Stimulated activated naive CD8-positive, alpha-beta T cell treated with anti-CD3 and anti-CD28 coated beads, Interleukin-15, Interleukin-2, amounts not matched to agents 100 U/mL and 50 U/mL, for 24 hours (primary cell): ENCODE measurements around the gene TTBK2.

Source experiments
- ATAC-seq: fragments of 150-1000 bp; cut with Tn5 transposase; one replicate; pipeline ENCODE4 v1.10.0; 2021
- DNase-seq: peaks from one replicate; pipeline ENCODE4 v3.0.0; 2021

Gene TTBK2

GRCh38 chr15:42692997-42693396, 227.6 kb downstream of the TTBK2 start:
- no peak for ATAC-seq
- DNase-seq, result no peak

GRCh38 chr15:42692536-42692935, 228.0 kb downstream of the TTBK2 start:
- DNase-seq, result no peak
- ATAC-seq, result no peak

- ATAC-seq (no peak), DNase-seq (no peak)
Observed at GRCh38 chr15:42691770-42692169, 228.8 kb downstream of the TTBK2 start.

GRCh38 chr15:42691308-42691707, 229.3 kb downstream of the TTBK2 start:
- ATAC-seq (peak; percentile 69), DNase-seq (peak; percentile 17)
